Measurements from ENCODE around the gene STOX2. TPM values are rescaled to one million over a fixed set of nuclear protein-coding genes. Genes with fewer than 3 reads are reported as not detected.

STOX2 gene
- total and polyA plus RNA-seq, 10 of the 15 experiments (the other 5 are each of a cell fraction or from before 2014, with no cell fraction given) = 0.01 to 1.2 (median 0.18) TPM; not detected in 4

DNA sequence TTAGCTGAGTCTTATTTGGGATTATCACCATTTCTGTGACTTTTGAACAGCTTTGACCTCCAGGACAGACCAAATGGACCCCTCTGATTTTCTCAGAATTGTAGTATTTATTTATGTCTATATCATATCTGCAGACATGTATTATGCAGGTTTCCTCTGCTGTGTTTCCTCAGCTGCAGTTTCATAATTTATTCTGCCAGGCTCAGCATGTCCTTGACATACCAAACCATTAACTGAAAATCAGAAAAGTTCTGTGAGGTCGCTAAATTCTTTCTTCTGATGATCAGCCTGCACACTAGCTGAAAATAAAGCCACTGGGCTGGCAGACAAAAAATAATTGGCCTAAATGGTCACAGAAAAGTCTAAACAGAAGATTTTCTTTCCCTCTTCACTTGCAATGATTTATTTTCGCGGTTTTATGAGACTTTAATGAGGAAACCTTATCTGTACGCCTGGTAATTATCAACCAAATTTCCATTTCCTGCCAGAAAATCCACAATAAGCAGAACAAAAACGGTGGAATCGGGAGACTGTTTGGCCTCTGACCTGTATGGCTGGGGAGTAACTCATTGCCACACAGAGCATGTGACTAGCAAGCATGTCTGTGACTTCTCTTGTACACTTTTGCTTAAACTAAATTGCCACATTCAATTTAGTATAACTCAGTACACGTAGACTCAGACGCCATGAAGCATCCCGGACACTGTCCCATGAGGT is 161.6 kb downstream of the STOX2 start:
- Histone ChIP-seq H3K4me1 (ENCODE audit: control insufficient read depth, insufficient read depth, low read length) (no peaks in the 10 kb centered on the region), H3K36me3 (ENCODE audit: control insufficient read depth in 2 of 2, insufficient read depth in 2 of 2, low read length in 1 of 2) (no peaks in the 10 kb centered on the region), H3K27ac (ENCODE audit: control insufficient read depth, insufficient read depth) (no peak overlapping the region), H3K9me3 (replicated peaks; ENCODE audit: control insufficient read depth, insufficient read depth, low read length) (no peaks in the 10 kb centered on the region), H3K4me2 (ENCODE audit: control insufficient read depth, insufficient read depth) (no peak overlapping the region), H2AFZ (ENCODE audit: control insufficient read depth, low read depth, low read length) (no peak overlapping the region), H3K9ac (ENCODE audit: control insufficient read depth, insufficient read depth, low read length) (no peak overlapping the region), H3K4me3 (no peak overlapping the region), H3K79me2 (ENCODE audit: control insufficient read depth, insufficient read depth, low read length) (no peaks in the 10 kb centered on the region), H3K27me3 (replicated peaks in 1 of 2; ENCODE audit: control insufficient read depth in 2 of 2, insufficient read depth in 2 of 2, low read length in 1 of 2) (no peaks in the 10 kb centered on the region; a peak in 2 of 4 replicates), H4K20me1 (ENCODE audit: control insufficient read depth, insufficient read depth) (no peaks in the 10 kb centered on the region)
- ChIA-PET RAD21 (ENCODE audit: unreplicated experiment) (no interaction called here), SMC1A (ENCODE audit: uncharacterized antibody, unreplicated experiment) (no interaction called here), CTCF (no interaction called here), POLR2A (no interaction called here)
- intact Hi-C loops (cut with micrococcal nuclease; ENCODE audit: unreplicated experiment) = no loop called here
- DNase-seq (ENCODE audit: low read depth, low spot score) (no peak), ATAC-seq (no peak), FAIRE-seq (no peak)
- no TSS peak for BruUV-seq (replicated peaks)
- in situ Hi-C loops (cut with MboI) = no loop called here
- 17% methylated on average over 9 of the region's 9 CpGs for WGBS (ENCODE audit: insufficient coverage, insufficient replicate concordance, low lambda C conversion rate, missing lambda C conversion rate)
- TF ChIP-seq JUNB (IDR thresholded peaks at IDR 0.05) (no peak), SMAD1 (IDR thresholded peaks at IDR 0.05; ENCODE audit: low read depth, partially characterized antibody) (no peak), DPF2 (IDR thresholded peaks at IDR 0.05) (no peak), KAT2A (conservative IDR thresholded peaks at IDR 0.05; ENCODE audit: control insufficient read depth, low read depth, low read length) (no peak), CBX5 (IDR thresholded peaks at IDR 0.05; ENCODE audit: low read depth) (no peak), MYC (IDR thresholded peaks at IDR 0.05; ENCODE audit: insufficient read depth, insufficient read length, insufficient replicate concordance, low read length, severe bottlenecking) (no peak)
- TF ChIP-seq, protein P1, sequence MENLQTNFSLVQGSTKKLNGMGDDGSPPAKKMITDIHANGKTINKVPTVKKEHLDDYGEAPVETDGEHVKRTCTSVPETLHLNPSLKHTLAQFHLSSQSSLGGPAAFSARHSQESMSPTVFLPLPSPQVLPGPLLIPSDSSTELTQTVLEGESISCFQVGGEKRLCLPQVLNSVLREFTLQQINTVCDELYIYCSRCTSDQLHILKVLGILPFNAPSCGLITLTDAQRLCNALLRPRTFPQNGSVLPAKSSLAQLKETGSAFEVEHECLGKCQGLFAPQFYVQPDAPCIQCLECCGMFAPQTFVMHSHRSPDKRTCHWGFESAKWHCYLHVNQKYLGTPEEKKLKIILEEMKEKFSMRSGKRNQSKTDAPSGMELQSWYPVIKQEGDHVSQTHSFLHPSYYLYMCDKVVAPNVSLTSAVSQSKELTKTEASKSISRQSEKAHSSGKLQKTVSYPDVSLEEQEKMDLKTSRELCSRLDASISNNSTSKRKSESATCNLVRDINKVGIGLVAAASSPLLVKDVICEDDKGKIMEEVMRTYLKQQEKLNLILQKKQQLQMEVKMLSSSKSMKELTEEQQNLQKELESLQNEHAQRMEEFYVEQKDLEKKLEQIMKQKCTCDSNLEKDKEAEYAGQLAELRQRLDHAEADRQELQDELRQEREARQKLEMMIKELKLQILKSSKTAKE (IDR thresholded peaks at IDR 0.05; ENCODE audit: low read depth, poor library complexity, severe bottlenecking) = no peak
- TF ChIP-seq, protein P2, sequence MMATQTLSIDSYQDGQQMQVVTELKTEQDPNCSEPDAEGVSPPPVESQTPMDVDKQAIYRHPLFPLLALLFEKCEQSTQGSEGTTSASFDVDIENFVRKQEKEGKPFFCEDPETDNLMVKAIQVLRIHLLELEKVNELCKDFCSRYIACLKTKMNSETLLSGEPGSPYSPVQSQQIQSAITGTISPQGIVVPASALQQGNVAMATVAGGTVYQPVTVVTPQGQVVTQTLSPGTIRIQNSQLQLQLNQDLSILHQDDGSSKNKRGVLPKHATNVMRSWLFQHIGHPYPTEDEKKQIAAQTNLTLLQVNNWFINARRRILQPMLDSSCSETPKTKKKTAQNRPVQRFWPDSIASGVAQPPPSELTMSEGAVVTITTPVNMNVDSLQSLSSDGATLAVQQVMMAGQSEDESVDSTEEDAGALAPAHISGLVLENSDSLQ (IDR thresholded peaks at IDR 0.05) = no peak
- TF ChIP-seq, protein P3, sequence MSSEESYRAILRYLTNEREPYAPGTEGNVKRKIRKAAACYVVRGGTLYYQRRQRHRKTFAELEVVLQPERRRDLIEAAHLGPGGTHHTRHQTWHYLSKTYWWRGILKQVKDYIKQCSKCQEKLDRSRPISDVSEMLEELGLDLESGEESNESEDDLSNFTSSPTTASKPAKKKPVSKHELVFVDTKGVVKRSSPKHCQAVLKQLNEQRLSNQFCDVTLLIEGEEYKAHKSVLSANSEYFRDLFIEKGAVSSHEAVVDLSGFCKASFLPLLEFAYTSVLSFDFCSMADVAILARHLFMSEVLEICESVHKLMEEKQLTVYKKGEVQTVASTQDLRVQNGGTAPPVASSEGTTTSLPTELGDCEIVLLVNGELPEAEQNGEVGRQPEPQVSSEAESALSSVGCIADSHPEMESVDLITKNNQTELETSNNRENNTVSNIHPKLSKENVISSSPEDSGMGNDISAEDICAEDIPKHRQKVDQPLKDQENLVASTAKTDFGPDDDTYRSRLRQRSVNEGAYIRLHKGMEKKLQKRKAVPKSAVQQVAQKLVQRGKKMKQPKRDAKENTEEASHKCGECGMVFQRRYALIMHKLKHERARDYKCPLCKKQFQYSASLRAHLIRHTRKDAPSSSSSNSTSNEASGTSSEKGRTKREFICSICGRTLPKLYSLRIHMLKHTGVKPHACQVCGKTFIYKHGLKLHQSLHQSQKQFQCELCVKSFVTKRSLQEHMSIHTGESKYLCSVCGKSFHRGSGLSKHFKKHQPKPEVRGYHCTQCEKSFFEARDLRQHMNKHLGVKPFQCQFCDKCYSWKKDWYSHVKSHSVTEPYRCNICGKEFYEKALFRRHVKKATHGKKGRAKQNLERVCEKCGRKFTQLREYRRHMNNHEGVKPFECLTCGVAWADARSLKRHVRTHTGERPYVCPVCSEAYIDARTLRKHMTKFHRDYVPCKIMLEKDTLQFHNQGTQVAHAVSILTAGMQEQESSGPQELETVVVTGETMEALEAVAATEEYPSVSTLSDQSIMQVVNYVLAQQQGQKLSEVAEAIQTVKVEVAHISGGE (CRISPR knock-in tag; IDR thresholded peaks at IDR 0.05) = no peak
- TF ChIP-seq, protein P4, sequence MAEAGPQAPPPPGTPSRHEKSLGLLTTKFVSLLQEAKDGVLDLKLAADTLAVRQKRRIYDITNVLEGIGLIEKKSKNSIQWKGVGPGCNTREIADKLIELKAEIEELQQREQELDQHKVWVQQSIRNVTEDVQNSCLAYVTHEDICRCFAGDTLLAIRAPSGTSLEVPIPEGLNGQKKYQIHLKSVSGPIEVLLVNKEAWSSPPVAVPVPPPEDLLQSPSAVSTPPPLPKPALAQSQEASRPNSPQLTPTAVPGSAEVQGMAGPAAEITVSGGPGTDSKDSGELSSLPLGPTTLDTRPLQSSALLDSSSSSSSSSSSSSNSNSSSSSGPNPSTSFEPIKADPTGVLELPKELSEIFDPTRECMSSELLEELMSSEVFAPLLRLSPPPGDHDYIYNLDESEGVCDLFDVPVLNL (IDR thresholded peaks at IDR 0.05; ENCODE audit: low read depth, low read length) = no peak
- TF ChIP-seq, protein P5, sequence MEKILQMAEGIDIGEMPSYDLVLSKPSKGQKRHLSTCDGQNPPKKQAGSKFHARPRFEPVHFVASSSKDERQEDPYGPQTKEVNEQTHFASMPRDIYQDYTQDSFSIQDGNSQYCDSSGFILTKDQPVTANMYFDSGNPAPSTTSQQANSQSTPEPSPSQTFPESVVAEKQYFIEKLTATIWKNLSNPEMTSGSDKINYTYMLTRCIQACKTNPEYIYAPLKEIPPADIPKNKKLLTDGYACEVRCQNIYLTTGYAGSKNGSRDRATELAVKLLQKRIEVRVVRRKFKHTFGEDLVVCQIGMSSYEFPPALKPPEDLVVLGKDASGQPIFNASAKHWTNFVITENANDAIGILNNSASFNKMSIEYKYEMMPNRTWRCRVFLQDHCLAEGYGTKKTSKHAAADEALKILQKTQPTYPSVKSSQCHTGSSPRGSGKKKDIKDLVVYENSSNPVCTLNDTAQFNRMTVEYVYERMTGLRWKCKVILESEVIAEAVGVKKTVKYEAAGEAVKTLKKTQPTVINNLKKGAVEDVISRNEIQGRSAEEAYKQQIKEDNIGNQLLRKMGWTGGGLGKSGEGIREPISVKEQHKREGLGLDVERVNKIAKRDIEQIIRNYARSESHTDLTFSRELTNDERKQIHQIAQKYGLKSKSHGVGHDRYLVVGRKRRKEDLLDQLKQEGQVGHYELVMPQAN (conservative IDR thresholded peaks at IDR 0.05) = no peak

Data from GM12878 (cell line).